Lung (tissue), 12 donors: ENCODE results near the gene GNA12. TPM values are rescaled to one million over a fixed set of nuclear protein-coding genes. Genes with fewer than 3 reads are reported as not detected.

Source experiments
- ATAC-seq: fragments of 200-7000 bp; cut with Tn5 transposase; one replicate; pipeline ENCODE4 v1.9.1; 2020; ENCODE audit warnings: moderate number of reproducible peaks; ENCODE audit not compliant: insufficient read depth, low FRiP score
- DNase-seq, 3 donors: peaks; one replicate each; pipeline ENCODE4 v3.0.0-alpha.2; 2013 to 2017
- H3K27ac ChIP-seq, 2 donors: one replicate each; pipeline ENCODE4 v1.5.1; 2013; ENCODE audit warnings: mild to moderate bottlenecking in 2 of 2, moderate library complexity in 2 of 2, control low read depth in 1 of 2, inconsistent platforms in 1 of 2, low read depth in 1 of 2, low read length in 1 of 2
- H3K27me3 ChIP-seq, 3 donors: one replicate each; pipeline ENCODE4 v1.5.1; 2013; ENCODE audit warnings: low read length in 2 of 3; ENCODE audit not compliant: control insufficient read depth in 3 of 3, insufficient read depth in 3 of 3
- H3K36me3 ChIP-seq, 4 donors: one replicate each; pipeline ENCODE4 v1.5.1; 2013; ENCODE audit warnings: low read length in 4 of 4, mild to moderate bottlenecking in 1 of 4, moderate library complexity in 1 of 4; ENCODE audit not compliant: control insufficient read depth in 4 of 4, insufficient read depth in 4 of 4
- H3K4me1 ChIP-seq, 5 donors: one replicate each; pipeline ENCODE4 v1.5.1; 2013; ENCODE audit warnings: low read length in 5 of 5, mild to moderate bottlenecking in 2 of 5, moderate library complexity in 1 of 5; ENCODE audit not compliant: control insufficient read depth in 5 of 5, insufficient read depth in 5 of 5
- H3K4me3 ChIP-seq: one replicate; pipeline ENCODE4 v1.5.1; 2013; ENCODE audit warnings: mild to moderate bottlenecking, control low read depth, moderate library complexity
- H3K9ac ChIP-seq, 2 donors: one replicate each; pipeline ENCODE4 v1.5.1; 2013; ENCODE audit warnings: low read length in 2 of 2, control low read depth in 1 of 2; ENCODE audit not compliant: insufficient read depth in 1 of 2
- H3K9me3 ChIP-seq, 4 donors: one replicate each; pipeline ENCODE4 v1.5.1; 2013; ENCODE audit warnings: low read length in 3 of 4, mild to moderate bottlenecking in 1 of 4, moderate library complexity in 1 of 4; ENCODE audit not compliant: control insufficient read depth in 4 of 4, insufficient read depth in 3 of 4
- CTCF ChIP-seq: IDR thresholded peaks from 2 replicates; pipeline ENCODE4 v1.5.1; 2012; ENCODE audit warnings: mild to moderate bottlenecking; ENCODE audit errors: control extremely low read depth, extremely low read depth
- WGBS, 2 donors: extraction: QIAGEN DNeasy Blood & Tissue Kit; methylation state at CpG; one replicate each; pipeline ENCODE4 v1.1.7; 2013; 5-methylcytosine and 5-hydroxymethylcytosine counted together
- polyA plus RNA-seq, 2 donors: library from polyadenylated mRNA; stranded (reverse); fragments of 200-250 nt; gene quantifications; one replicate each; pipeline ENCODE4 v1.2.1, GENCODE V29; 2013
- total RNA-seq, 2 donors: library from RNA; depleted of rRNA in 1 of 2; stranded (reverse); fragments of >200 nt in 1 of 2; gene quantifications; one replicate each; pipeline ENCODE4 v1.2.1, GENCODE V29; 2014 to 2021
- donor health status: control.
- donor health status: control.
- donor health status: Bipolar disorder and iron deficiency.
- donor health status: healthy.
- donor health status: DM: yes; HTN: yes; CAD: no.

The GNA12 gene
- total and polyA plus RNA-seq, 4 donors = 11.0 to 51.9 (median 33.5) TPM

GRCh38 chr7:2791390-2791789 is 52.7 kb downstream of the GNA12 start:
- H3K4me3 ChIP-seq = no peak overlapping the region
- H3K4me1 ChIP-seq = peaks cover 0 to 6% (median 2%) of the 10 kb centered on the region in 5 donors
- 92 to 94% methylated on average over 5 of the region's 5 CpGs for WGBS, 2 donors
- DNase-seq (no peak), ATAC-seq (no peak)
- no peak for TF ChIP-seq CTCF
- H3K27ac ChIP-seq = no peak overlapping the region
- peaks cover 5 to 40% (median 26%) of the 10 kb centered on the region in 4 donors for H3K36me3 ChIP-seq
- no peaks in the 10 kb centered on the region for H3K9me3 ChIP-seq
- H3K27me3 ChIP-seq = no peaks in the 10 kb centered on the region
- no peak overlapping the region for H3K9ac ChIP-seq

GRCh38 chr7:2787251-2787951 is 56.7 kb downstream of the GNA12 start:
- 95 to 96% methylated on average over 24 of the region's 24 CpGs for WGBS, 2 donors
- DNase-seq = no peak
- no peak for ATAC-seq
- peaks cover 0 to 2% (median 0%) of the 10 kb centered on the region in 4 donors for H3K9me3 ChIP-seq
- peaks cover 3 to 29% (median 20%) of the 10 kb centered on the region in 4 donors for H3K36me3 ChIP-seq
- no peak overlapping the region for H3K9ac ChIP-seq
- no peak overlapping the region for H3K27ac ChIP-seq
- no peak for TF ChIP-seq CTCF
- H3K27me3 ChIP-seq = no peaks in the 10 kb centered on the region
- H3K4me3 ChIP-seq = no peak overlapping the region
- peaks cover 0 to 8% (median 0%) of the 10 kb centered on the region in 5 donors for H3K4me1 ChIP-seq

- no peak for ATAC-seq
- H3K36me3 ChIP-seq = peaks cover 3 to 22% (median 18%) of the 10 kb centered on the region in 4 donors
These were observed 57.4 kb downstream of the GNA12 start for GRCh38 chr7:2786607-2787116.

More at GRCh38 chr7:2786607-2787116, 57.4 kb downstream of the GNA12 start:
- WGBS, 2 donors = 95% methylated on average over 11 of the region's 11 CpGs
- Histone ChIP-seq H3K27me3 (no peaks in the 10 kb centered on the region), H3K27ac (no peak overlapping the region), H3K4me3 (no peak overlapping the region), H3K9ac (no peak overlapping the region), H3K4me1 (peaks cover 0 to 8% (median 0%) of the 10 kb centered on the region in 5 donors), H3K9me3 (peaks cover 0 to 2% (median 0%) of the 10 kb centered on the region in 4 donors)
- no peak for DNase-seq
- no peak for TF ChIP-seq CTCF
